GM21515 (cell line): ENCODE results near the gene EVA1C.
"Not testable (repeated sequence)": the region's sequence is repeated elsewhere in the genome, so short reads cannot be mapped to it uniquely, and the experiment has no call there.

Experiments
- ATAC-seq: cut with Tn5 transposase; IDR thresholded peaks from one replicate; pipeline ENCODE4 v1.9.1; 2021; ENCODE audit not compliant: unreplicated experiment

EVA1C gene

DNA sequence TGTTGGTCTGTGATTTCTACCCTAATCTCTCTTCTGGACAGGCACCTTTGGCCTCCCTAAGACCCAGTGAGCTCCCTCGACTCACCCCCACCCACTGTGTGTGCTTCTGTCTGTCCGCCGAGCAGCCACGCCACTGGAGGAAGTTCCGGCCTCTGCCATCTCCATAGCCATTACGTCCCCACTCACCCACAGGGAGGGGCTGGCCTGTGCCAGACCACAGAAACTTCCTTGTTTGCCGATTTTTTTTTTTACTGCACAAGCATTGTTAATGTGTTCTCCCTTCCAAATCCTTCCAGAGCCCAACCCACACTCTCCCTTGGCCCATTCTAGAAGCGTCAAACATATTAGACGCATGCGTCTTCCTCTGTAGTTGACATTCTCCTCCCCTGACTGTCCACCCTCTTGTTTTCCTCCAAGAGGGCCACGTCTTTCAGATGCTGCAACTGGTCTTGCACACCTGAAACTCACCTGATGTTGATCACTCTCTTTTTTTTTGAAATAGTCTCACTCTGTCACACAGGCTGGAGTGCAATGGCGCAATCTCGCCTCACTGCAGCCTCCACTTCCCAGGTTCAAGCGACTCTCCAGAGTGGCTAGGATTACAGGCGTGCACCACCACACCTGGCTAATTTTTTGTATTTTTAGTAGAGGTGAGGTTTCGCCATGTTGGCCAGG lies 72.3 kb downstream of the EVA1C start:
- ATAC-seq = no peak

GRCh38 chr21:32492376-32492775 lies 79.9 kb downstream of the EVA1C start:
- ATAC-seq = no peak

- no peak for ATAC-seq
Observed at GRCh38 chr21:32494934-32495709, 82.6 kb downstream of the EVA1C start.

DNA sequence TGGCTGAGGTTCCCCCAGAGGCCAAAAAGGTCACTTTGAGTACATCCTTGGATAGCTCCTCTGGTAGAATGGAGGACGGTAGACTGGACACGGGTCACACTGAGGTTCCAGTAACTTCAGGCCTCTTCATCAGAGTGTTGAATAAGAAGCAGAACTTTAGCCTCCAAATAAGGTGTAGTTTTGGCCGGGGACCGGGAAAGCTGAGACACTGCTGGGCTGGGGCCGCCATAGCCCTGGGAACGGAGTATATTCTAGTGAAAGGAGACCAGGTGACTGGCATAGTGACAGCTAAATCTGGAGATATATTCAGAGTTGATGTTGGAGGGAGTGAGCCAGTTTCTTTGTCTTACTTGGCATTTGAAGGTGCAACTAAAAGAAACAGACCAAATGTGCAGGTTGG lies 84.1 kb downstream of the EVA1C start:
- no peak for ATAC-seq

- ATAC-seq = no peak
Observed at GRCh38 chr21:32499249-32500055, 86.9 kb downstream of the EVA1C start.

GRCh38 chr21:32503641-32504040 lies 91.1 kb downstream of the EVA1C start:
- not testable (repeated sequence) for ATAC-seq

- not testable (repeated sequence) for ATAC-seq
Observed at GRCh38 chr21:32505767-32506166, 93.3 kb downstream of the EVA1C start.

- not testable (repeated sequence) for ATAC-seq
Observed at GRCh38 chr21:32506411-32506965, 94.0 kb downstream of the EVA1C start.

GRCh38 chr21:32507342-32507919 lies 94.9 kb downstream of the EVA1C start:
- ATAC-seq = no peak

- not testable (repeated sequence) for ATAC-seq
Observed at GRCh38 chr21:32508036-32508435, 95.5 kb downstream of the EVA1C start.

GRCh38 chr21:32508558-32508957 lies 96.1 kb downstream of the EVA1C start:
- ATAC-seq = no peak

DNA sequence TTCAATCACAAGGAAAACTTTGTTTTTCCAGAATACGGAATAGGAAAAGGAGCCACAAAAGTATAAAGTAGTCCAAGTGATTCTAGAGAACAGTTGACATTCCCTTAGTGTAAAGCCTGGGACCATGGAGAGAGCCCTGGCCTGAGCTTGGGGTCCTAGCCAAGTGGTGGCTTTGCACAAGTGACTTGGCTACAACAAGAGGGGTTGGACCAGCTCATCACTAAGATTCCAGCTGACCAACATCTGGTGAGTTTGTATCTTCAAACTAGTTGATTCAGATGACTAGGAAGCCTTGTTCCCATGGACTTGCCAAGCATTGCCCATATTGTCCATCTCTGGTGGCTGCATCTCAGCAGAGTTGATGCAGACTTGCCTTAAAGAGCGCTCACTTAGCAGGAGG lies 96.5 kb downstream of the EVA1C start:
- not testable (repeated sequence) for ATAC-seq

- ATAC-seq = no peak
Observed at GRCh38 chr21:32514275-32515055, 102.0 kb downstream of the EVA1C start.

DNA sequence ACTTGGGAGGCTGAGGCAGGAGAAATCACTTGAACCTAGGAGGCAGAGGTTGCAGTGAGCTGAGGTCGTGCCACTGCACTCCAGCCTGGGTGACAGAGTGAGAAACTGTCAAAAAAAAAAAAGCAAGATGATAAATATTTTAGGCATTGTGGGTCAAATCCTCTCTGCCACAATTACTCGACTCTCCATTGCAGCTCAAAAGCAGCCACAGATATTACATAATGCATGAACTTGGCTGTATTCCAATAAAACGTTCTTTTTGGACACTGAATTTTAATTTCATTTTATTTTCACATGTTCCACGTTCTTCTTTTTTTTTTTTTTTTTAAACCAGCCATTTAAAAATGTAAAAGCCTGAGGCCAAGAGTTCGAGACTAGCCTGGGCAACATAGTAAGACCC lies 103.4 kb downstream of the EVA1C start:
- no peak for ATAC-seq

- ATAC-seq = no peak
Observed at GRCh38 chr21:32516756-32517649, 104.5 kb downstream of the EVA1C start.

DNA sequence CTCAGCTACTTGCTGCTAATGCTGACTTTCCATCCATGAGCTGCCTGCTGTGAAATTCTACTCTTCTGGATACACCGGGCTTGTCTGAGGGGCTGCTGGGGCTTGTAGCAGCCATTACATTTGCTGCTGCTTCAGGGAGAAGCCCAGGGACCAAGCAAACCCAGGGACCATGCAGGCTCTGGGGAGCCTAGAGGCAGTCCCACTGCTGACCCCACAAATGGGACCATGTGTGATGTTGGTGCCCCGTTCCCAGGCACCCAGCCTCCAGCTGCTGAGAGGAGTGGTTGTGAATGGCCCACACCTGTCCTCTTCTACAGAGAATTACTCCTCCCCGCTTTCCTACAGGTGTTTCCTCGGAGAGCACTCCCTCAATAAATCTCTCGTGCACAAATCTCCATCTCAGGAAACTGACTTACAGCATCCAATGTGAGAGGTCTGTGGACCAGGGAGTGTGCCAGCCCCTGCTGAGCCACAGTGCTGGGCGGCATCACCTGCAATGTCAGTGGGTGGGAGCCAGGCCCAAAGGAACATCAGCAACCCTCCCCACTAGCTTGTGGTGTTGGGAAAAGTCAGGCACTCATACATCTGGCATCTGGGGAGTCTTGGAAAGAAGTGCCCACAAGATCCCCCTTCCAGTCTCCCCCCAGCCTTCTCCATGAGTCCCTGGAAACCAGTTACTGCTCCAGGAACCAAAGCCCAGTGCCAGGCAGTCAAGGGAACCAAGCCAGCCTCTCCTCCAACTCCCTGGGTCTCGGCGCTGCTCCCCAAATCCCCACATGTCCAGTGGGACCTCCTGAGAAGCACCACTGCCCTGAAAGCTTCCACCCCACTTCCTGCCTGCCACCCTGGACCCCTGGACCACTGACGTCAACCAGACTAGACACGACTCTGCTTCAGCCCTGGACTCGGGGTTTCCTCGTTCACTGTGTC lies 107.7 kb downstream of the EVA1C start:
- ATAC-seq = no peak

- ATAC-seq = no peak
Observed at GRCh38 chr21:32520875-32521735, 108.6 kb downstream of the EVA1C start.
